Ectodermal cell (in vitro differentiated cells): ENCODE measurements around the gene NRP1.

ENCODE experiments used
- H3K27ac ChIP-seq: 2 replicates; pipeline ENCODE4 v1.7.0; 2013; ENCODE audit warnings: mild to moderate bottlenecking, low read depth, low read length; ENCODE audit not compliant: insufficient read depth, poor library complexity, severe bottlenecking
- H3K27me3 ChIP-seq: 2 replicates; pipeline ENCODE4 v1.7.0; 2013; ENCODE audit warnings: mild to moderate bottlenecking, low read length; ENCODE audit not compliant: insufficient read depth, control insufficient read depth, poor library complexity, severe bottlenecking
- H3K36me3 ChIP-seq: one replicate; pipeline ENCODE4 v1.7.0; 2013; ENCODE audit warnings: low read length; ENCODE audit not compliant: control insufficient read depth, insufficient read depth
- H3K4me1 ChIP-seq: one replicate; pipeline ENCODE4 v1.7.0; 2013; ENCODE audit warnings: low read length; ENCODE audit not compliant: control insufficient read depth, insufficient read depth
- H3K4me3 ChIP-seq: 2 replicates; pipeline ENCODE4 v1.7.0; 2013; ENCODE audit warnings: low read depth, low read length, control low read depth; ENCODE audit not compliant: insufficient read depth
- H3K9me3 ChIP-seq: 2 replicates; pipeline ENCODE4 v1.7.0; 2013; ENCODE audit warnings: mild to moderate bottlenecking, low read length, moderate library complexity; ENCODE audit not compliant: control insufficient read depth
- WGBS, 2 experiments: methylation state at CpG; one replicate each; pipeline ENCODE4 v1.1.7; 2013; ENCODE audit warnings: missing lambda C conversion rate in 2 of 2; 5-methylcytosine and 5-hydroxymethylcytosine counted together

NRP1 gene

DNA sequence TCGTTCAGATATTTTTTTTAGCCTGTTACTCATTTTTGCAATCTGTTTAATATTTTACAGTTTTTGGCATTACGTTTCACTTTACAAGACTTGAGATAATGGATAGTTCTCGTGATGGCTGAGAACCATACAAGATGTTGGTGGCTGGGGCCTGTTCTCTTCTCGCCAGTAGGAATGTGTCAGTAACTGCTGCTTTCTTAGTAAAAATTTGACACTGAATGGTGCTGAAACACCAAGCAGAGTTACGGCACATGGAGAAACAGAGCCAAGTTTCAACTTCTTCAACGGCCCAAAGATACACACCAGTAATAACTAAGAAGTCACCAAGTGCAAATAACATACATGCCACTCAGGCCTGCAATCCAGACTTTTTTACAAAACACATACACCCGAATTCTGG is 130.4 kb downstream of the NRP1 start:
- no peak overlapping the region for H3K4me3 ChIP-seq
- H3K4me1 ChIP-seq, result no peaks in the 10 kb centered on the region
- no peaks in the 10 kb centered on the region for H3K9me3 ChIP-seq
- H3K36me3 ChIP-seq, result no peaks in the 10 kb centered on the region
- whole genome bisulfite sequencing, 2 experiments, result 84 to 88% methylated on average over 7 of the region's 7 CpGs
- H3K27ac ChIP-seq, result no peak overlapping the region
- H3K27me3 ChIP-seq, result no peaks in the 10 kb centered on the region

DNA sequence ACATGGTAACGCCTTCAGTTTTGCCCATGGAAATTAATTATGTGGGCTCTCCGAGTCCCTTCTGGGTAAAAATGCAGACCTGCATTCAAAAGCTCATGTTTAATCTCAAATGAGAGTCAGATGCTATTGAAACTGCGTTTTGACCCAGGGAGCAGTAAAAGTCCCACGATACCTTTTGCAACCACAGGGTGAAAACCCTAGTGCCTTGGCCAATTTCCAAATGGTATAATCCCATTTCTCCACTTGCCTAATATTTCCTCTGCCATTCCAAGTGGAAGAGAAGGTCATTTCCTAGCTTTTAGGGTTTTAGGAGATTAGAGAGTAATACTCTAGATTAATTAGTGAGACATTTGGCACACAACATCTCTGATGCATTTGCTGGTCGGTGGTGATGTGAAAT is 132.5 kb downstream of the NRP1 start:
- WGBS, 2 experiments, result 81 to 87% methylated on average over 5 of the region's 5 CpGs

GRCh38 chr10:33201056-33201780 is 133.2 kb downstream of the NRP1 start:
- H3K4me1 ChIP-seq, result no peaks in the 10 kb centered on the region
- no peak overlapping the region for H3K4me3 ChIP-seq
- H3K36me3 ChIP-seq, result no peaks in the 10 kb centered on the region
- H3K27me3 ChIP-seq, result no peaks in the 10 kb centered on the region
- H3K27ac ChIP-seq, result no peak overlapping the region
- no peaks in the 10 kb centered on the region for H3K9me3 ChIP-seq
- 90 to 93% methylated on average over 4 of the region's 4 CpGs for WGBS, 2 experiments

More for the DNA sequence above, 132.5 kb downstream of the NRP1 start:
- H3K4me1 ChIP-seq, result no peaks in the 10 kb centered on the region
- no peak overlapping the region for H3K4me3 ChIP-seq
- H3K9me3 ChIP-seq, result no peaks in the 10 kb centered on the region
- no peaks in the 10 kb centered on the region for H3K36me3 ChIP-seq
- no peaks in the 10 kb centered on the region for H3K27me3 ChIP-seq
- H3K27ac ChIP-seq, result no peak overlapping the region

DNA sequence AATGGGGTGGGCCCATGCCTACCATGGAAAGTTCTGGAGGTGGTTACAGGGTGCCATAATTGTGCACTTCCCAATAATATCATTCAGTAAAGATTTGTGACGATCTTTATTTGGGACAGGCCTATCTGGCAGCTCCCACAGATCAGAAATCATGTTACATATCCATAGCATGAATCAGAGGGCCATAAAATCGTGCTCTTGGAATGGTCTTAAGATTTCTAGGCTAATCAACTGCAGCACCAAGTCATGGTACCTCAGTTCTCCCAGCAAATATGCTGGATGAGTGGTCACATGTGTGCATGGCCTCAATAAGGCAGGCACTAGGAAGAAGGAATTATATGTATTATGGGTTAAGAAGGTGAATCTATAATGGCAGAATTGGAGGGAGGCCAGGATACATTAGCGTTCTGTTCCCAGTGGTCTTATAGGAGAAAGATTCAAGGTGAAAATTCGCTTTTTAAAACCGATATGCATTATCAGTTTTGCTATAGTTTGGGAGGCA is 134.7 kb downstream of the NRP1 start:
- no peaks in the 10 kb centered on the region for H3K4me1 ChIP-seq
- no peaks in the 10 kb centered on the region for H3K9me3 ChIP-seq
- no peaks in the 10 kb centered on the region for H3K27me3 ChIP-seq
- no peaks in the 10 kb centered on the region for H3K36me3 ChIP-seq
- WGBS, 2 experiments, result 92 to 99% methylated on average over 5 of the region's 5 CpGs
- no peak overlapping the region for H3K27ac ChIP-seq
- no peak overlapping the region for H3K4me3 ChIP-seq

DNA sequence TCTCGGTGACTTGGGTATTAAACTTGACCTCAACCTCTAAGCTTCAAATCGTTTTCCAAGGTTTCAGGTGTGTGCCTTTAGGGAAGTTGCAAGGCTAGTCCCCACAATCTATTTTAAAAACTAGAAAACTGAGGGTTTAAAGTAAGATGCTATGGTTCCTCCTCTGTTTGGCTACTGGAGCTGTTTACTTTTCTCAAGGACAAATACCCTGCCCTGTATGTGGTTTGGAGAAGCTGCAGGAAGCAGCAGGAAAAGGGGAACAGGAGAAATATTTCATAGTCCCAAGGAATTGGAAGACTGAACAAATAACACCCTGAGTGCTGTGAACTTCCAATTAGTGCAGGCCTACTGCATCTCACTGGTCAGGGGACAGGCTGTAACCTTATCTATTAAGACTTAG is 135.9 kb downstream of the NRP1 start:
- no peaks in the 10 kb centered on the region for H3K4me1 ChIP-seq
- no peaks in the 10 kb centered on the region for H3K9me3 ChIP-seq
- H3K27me3 ChIP-seq, result no peaks in the 10 kb centered on the region
- H3K4me3 ChIP-seq, result no peak overlapping the region
- no peak overlapping the region for H3K27ac ChIP-seq
- 89 to 90% methylated on average over 2 of the region's 2 CpGs for WGBS, 2 experiments
- H3K36me3 ChIP-seq, result no peaks in the 10 kb centered on the region

DNA sequence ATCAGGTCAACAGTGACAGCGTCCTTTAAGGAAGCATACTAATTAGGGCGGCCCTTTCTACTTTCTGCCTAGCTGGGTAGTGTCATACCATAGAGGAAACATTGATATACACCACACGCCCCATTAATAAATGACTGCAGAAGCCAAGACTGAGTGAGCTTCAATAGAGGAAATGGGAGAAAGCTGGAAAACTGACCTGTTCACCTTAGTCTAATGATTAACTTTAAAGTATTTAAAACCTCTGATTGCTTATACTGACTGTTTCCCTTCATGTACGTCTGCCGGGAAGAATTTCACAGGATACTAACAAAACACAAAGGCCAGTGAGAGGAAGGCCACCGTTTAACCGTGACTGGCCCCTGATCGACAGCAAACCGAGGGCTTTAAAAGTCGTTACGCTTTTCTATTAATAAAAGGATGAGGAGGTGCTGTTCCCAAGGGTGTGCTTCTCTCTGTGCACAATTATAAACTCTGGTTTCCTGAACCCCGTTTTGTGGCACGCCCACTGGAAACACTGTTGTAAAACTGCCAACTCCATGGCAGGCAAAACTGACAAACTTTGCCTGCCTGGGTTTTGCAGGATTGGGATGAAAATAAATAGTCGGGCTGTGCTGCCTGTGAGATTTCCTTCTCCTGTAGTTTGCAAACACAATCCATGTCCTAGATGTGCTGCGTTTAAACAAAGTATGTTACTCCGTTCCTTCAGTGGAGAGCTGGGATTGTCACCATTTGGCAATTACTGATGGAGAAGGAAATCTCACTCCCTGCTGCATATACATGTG is 137.6 kb downstream of the NRP1 start:
- Histone ChIP-seq H3K27me3 (no peaks in the 10 kb centered on the region), H3K36me3 (no peaks in the 10 kb centered on the region), H3K27ac (no peak overlapping the region), H3K9me3 (no peaks in the 10 kb centered on the region), H3K4me3 (no peak overlapping the region), H3K4me1 (no peaks in the 10 kb centered on the region)
- 86 to 91% methylated on average over 15 to 16 of the region's 16 CpGs for WGBS, 2 experiments

GRCh38 chr10:33196377-33196706 is 138.1 kb downstream of the NRP1 start:
- Histone ChIP-seq H3K27ac (no peak overlapping the region), H3K36me3 (no peaks in the 10 kb centered on the region), H3K4me1 (no peaks in the 10 kb centered on the region), H3K9me3 (no peaks in the 10 kb centered on the region), H3K27me3 (no peaks in the 10 kb centered on the region), H3K4me3 (no peak overlapping the region)
- 65 to 67% methylated on average over 3 of the region's 3 CpGs for WGBS, 2 experiments

- no peak overlapping the region for H3K27ac ChIP-seq
- no peaks in the 10 kb centered on the region for H3K36me3 ChIP-seq
- H3K4me1 ChIP-seq, result no peaks in the 10 kb centered on the region
- no peaks in the 10 kb centered on the region for H3K27me3 ChIP-seq
- 89 to 93% methylated on average over 6 to 8 of the region's 8 CpGs for WGBS, 2 experiments
- H3K9me3 ChIP-seq, result no peaks in the 10 kb centered on the region
- no peak overlapping the region for H3K4me3 ChIP-seq
Measured at GRCh38 chr10:33195608-33196376, 138.7 kb downstream of the NRP1 start.

GRCh38 chr10:33193701-33194521 is 140.6 kb downstream of the NRP1 start:
- WGBS, 2 experiments, result 87 to 91% methylated on average over 6 of the region's 6 CpGs
- Histone ChIP-seq H3K36me3 (no peaks in the 10 kb centered on the region), H3K4me1 (peaks cover 13% of the 10 kb centered on the region), H3K9me3 (no peaks in the 10 kb centered on the region), H3K27me3 (no peaks in the 10 kb centered on the region), H3K27ac (no peak overlapping the region), H3K4me3 (no peak overlapping the region)
